AG04450 (cell line): Measurements from ENCODE around the gene FADS3. TPM values are rescaled to one million over a fixed set of nuclear protein-coding genes. Genes with fewer than 3 reads are reported as not detected.

Experiments
- CTCF ChIA-PET: fragments of 300-600, 350-600 bp; formaldehyde crosslinking; extraction: SDS; loops from one replicate; lab custom pipeline; 2022; ENCODE audit warnings: antibody characterized with exemption, inconsistent platforms; lab: Charles Lee
- POLR2A ChIA-PET: fragments of 350-600 bp; formaldehyde crosslinking; extraction: SDS; loops from one replicate; lab custom pipeline; 2021; ENCODE audit warnings: antibody characterized with exemption, inconsistent platforms; lab: Yijun Ruan, JAX
- DNase-seq: peaks from one replicate; pipeline ENCODE4 v3.0.0-alpha.2; 2011; ENCODE audit warnings: low read depth, low spot score
- H3K27ac ChIP-seq: one replicate; pipeline ENCODE4 v1.5.1; 2012; ENCODE audit warnings: low read depth, low read length, control low read depth
- H3K27me3 ChIP-seq: one replicate; pipeline ENCODE4 v1.6.0; 2012; ENCODE audit warnings: low read length; ENCODE audit not compliant: control insufficient read depth, insufficient read depth
- H3K4me3 ChIP-seq: 2 replicates; pipeline ENCODE4 v1.5.1; 2011; ENCODE audit warnings: mild to moderate bottlenecking, low read depth, low read length, control low read depth
- H3K9me3 ChIP-seq: 2 replicates; pipeline ENCODE4 v1.5.1; 2012; ENCODE audit warnings: low read length; ENCODE audit not compliant: control insufficient read depth, insufficient read depth
- polyA plus RNA-seq: library from polyadenylated mRNA; depleted of rRNA; stranded (reverse); fragments of >200 nt; gene quantifications from 2 replicates; pipeline ENCODE4 v1.2.3, GENCODE V29; 2011
- TF ChIP-seq, protein P1 (sequence below): IDR thresholded peaks from 2 replicates; pipeline ENCODE4 v1.5.1; 2011; ENCODE audit warnings: low read depth, low read length, control low read depth, inconsistent platforms

The FADS3 gene
- polyA plus RNA-seq, 1 experiment, result 38.9 TPM

DNA sequence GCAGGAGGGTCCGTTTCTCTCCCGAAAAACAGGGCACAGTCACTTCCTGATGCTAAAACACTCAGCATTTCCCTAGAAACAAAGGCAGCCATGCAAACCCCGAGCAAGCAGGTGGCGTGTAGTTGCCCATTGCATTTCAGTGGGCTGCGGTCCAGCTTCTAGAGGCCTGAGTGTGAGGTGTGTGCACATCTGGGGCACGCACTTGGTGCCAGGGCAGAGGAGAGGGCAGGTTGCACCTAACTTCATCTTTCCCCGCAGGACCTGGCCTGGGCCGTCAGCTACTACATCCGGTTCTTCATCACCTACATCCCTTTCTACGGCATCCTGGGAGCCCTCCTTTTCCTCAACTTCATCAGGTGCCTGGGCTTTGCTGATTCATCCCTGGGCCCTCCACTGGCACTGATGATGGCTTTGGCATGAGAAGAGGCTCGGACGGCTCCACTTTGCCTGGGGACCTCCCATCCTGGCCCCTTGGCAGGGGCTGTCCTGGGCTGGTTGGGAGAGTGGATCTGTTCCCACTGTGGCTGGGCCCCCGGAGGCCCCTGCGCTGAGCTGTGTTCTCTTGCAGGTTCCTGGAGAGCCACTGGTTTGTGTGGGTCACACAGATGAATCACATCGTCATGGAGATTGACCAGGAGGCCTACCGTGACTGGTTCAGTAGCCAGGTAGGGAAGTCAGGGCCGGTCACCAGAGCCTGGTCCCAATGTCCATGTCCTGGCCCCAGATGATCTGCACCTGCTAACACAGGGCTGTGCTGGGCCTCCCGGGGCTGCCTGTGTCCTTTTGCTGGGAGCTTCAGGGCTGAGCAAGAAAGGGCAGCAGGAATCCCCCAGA, 28.4 kb downstream of the FADS3 start:
- TF ChIP-seq, protein P1, sequence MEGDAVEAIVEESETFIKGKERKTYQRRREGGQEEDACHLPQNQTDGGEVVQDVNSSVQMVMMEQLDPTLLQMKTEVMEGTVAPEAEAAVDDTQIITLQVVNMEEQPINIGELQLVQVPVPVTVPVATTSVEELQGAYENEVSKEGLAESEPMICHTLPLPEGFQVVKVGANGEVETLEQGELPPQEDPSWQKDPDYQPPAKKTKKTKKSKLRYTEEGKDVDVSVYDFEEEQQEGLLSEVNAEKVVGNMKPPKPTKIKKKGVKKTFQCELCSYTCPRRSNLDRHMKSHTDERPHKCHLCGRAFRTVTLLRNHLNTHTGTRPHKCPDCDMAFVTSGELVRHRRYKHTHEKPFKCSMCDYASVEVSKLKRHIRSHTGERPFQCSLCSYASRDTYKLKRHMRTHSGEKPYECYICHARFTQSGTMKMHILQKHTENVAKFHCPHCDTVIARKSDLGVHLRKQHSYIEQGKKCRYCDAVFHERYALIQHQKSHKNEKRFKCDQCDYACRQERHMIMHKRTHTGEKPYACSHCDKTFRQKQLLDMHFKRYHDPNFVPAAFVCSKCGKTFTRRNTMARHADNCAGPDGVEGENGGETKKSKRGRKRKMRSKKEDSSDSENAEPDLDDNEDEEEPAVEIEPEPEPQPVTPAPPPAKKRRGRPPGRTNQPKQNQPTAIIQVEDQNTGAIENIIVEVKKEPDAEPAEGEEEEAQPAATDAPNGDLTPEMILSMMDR, result no peak
- H3K27me3 ChIP-seq, result no peaks in the 10 kb centered on the region
- POLR2A ChIA-PET, result no interaction called here
- no peak for DNase-seq
- no peaks in the 10 kb centered on the region for H3K9me3 ChIP-seq
- no peak overlapping the region for H3K27ac ChIP-seq
- no peak overlapping the region for H3K4me3 ChIP-seq
- CTCF ChIA-PET, result interaction anchor here (0.8 to 2.2 kb wide), 2 partner anchors 66 to 219 kb away, joined by 3 to 5 read pairs; no protein-coding TSS in a partner anchor

DNA sequence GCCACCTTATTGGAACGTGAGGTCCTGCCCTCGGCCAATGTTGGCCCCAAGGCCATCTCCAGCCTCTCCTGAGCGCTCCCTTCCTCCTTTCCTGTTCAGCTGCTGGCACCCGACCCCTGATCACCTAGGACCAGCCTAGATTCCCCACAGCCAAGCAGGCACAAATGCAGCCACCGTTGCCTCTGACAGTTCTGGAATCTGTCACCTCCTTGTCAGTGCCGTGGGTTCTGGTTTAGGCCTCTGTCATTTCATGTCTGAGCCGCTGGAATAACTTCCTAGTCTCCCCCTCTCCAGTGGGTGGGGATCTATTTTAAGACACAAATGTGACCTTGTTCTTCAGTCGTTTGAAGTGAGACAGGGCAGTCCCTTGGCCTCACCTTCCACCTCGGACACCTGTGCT, 29.7 kb downstream of the FADS3 start:
- CTCF ChIA-PET, result interaction anchor here (2.2 kb wide), 1 partner anchor 64 kb away, joined by 5 read pairs; no protein-coding TSS in a partner anchor
- Histone ChIP-seq H3K4me3 (no peak overlapping the region), H3K9me3 (no peaks in the 10 kb centered on the region; the same call in 1 of the 2 replicates), H3K27ac (no peak overlapping the region), H3K27me3 (no peaks in the 10 kb centered on the region)
- TF ChIP-seq, protein P1, result no peak
- no peak for DNase-seq
- POLR2A ChIA-PET, result no interaction called here

DNA sequence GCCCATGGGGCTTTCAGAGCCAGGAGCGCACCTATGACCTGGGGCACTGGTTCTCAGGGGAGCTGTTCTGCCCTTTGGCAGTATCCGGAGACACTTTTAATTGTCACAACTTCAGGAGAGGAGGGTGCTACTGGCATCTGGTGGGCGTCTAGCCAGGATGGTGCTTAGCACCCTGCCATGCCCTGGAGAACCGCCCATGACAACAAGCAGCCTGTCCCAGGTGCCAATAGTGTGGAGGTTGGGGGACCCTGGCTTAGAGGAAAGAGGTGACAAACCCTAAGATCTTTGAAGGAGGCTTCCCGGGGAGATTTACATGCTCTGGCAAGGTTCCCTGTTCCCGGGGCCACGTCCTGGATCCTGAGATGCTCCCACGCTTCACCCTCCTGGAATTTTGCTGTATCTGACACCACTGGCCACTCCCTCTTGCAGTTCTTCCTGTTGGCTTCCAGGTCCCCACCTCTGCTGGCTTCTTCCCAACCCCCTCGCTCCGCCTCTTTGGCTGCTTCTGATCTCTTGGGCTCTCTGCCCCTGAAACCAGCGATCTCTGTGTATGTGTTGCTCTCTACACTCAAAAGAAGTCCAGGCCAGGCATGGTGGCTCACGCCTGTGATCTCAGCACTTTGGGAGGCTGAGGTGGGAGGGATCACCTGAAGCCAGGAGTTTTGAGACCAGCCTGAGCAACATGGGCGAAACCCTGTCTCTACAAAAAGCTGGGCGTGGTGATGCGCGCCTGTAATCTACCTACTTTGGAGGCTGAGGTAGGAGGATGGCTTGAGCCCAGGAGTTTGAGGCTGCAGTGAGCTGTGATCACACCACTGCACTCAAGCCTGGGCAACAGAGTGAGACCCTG, 31.1 kb downstream of the FADS3 start:
- no peak overlapping the region for H3K27ac ChIP-seq
- POLR2A ChIA-PET, result interaction anchor here (0.6 kb wide), 1 partner anchor 32 kb away, joined by 4 read pairs; the partner anchor contains the start of gene FADS2
- TF ChIP-seq, protein P1, result no peak
- H3K27me3 ChIP-seq, result no peaks in the 10 kb centered on the region
- no peak overlapping the region for H3K4me3 ChIP-seq
- DNase-seq, result no peak
- CTCF ChIA-PET, result no interaction called here
- no peaks in the 10 kb centered on the region; the same call in 1 of the 2 replicates for H3K9me3 ChIP-seq

DNA sequence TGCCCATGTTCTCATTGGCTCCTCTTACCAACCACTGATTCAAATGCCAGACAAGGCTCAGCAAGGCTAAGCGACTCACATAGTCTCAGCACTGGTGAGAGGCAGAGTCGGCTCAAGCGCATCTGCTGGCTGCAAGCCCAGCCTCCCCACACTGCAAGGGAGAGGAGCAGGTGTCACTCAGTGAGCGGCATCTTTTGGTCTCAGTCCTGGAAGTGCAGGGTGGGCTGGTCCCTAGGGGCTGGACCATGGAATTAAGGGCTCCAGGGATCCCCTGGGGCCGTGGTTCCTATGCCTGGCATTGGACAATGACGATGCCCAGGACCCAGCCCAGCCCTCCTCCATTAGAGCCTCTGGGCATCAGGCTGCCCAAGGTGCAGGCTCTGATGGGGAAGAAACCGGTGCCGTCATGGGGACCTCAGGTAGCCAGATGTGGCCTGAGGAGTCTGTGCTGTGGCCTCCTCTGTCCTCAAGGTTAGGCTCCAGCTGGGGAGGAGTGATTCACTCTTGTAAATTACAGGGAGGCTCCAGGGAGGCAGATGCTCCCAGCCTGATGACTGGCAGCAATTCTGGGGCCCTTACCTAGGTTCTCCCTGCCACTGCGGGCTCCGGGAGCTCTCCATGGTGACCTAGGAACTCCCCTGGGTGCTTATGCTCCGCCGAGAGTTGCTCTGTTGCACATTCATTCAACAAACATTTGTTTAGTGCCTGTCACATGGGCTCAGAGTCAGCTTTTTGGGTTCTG, 35.2 kb downstream of the FADS3 start:
- ChIA-PET CTCF (interaction anchor here (0.6 kb wide), 1 partner anchor 45 kb away, joined by 3 read pairs; no protein-coding TSS in a partner anchor), POLR2A (no interaction called here)

More for the DNA sequence above, 35.2 kb downstream of the FADS3 start:
- Histone ChIP-seq H3K9me3 (no peaks in the 10 kb centered on the region; the same call in 1 of the 2 replicates), H3K27ac (no peak overlapping the region), H3K27me3 (no peaks in the 10 kb centered on the region), H3K4me3 (no peak overlapping the region)
- DNase-seq, result no peak
- TF ChIP-seq, protein P1, result no peak
